Measurements from ENCODE around the gene HTR2B. TPM values are rescaled to one million over a fixed set of nuclear protein-coding genes. Genes with fewer than 3 reads are reported as not detected.

Gene HTR2B
- total and polyA plus RNA-seq, 2 of the 13 experiments (the other 11 are each of a cell fraction or from before 2014, with no cell fraction given): 0.08 TPM; not detected in 1

DNA sequence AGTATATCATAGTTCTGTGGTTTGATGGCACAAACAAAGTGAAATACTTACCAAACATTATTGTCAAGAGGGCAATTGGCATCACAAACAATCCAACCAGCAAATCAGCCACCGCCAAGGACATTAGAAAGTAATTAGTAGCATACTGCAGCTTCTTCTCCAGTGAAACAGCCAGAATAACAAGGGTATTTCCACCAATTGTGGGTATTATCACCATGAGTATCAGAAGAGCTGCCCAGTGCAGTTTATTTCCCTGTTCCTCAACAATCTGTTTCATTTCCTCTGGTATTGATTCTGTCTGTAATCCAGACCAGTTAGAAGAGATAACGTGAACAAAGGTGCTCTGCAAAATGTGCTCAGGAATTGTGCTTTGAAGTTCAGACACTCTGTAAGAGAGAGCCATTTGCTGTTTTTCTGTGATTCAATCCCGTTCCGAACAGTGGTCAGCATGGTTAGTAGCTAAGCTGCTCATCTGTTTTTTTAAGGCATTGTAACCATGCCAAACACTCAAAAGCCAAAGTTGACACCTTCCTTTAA, 1.4 kb downstream of the HTR2B start (continued):
- TF ChIP-seq ZNF609 (CRISPR knock-in tag; IDR thresholded peaks at IDR 0.05; ENCODE audit: borderline replicate concordance): 0 out of 2 replicates have a peak, but pooled peaks have one; percentile 31
- TF ChIP-seq ZNF343 (CRISPR knock-in tag; IDR thresholded peaks at IDR 0.05): no peak
- no peak for TF ChIP-seq FOSL1 (CRISPR knock-in tag; IDR thresholded peaks at IDR 0.05; ENCODE audit: borderline replicate concordance)
- peak; percentile 33; the same call in 1 of the 2 replicates for TF ChIP-seq FOXP4 (CRISPR knock-in tag; IDR thresholded peaks at IDR 0.05)
- peak in 1 of 2 experiments; percentile 10; a peak in 1 of 4 replicates for TF ChIP-seq EP300 (IDR thresholded peaks at IDR 0.05; ENCODE audit: low read depth in 2 of 2, low read length in 2 of 2)
- no peak for TF ChIP-seq EP300 (CRISPR knock-in tag; IDR thresholded peaks at IDR 0.05; ENCODE audit: borderline replicate concordance)
- no peak for TF ChIP-seq ZNF414 (CRISPR knock-in tag; IDR thresholded peaks at IDR 0.05)
- no peak; the same call in 1 of the 2 replicates for TF ChIP-seq ETV5 (CRISPR knock-in tag; IDR thresholded peaks at IDR 0.05; ENCODE audit: borderline replicate concordance)
- no peak for TF ChIP-seq POLR2AphosphoS2 (IDR thresholded peaks at IDR 0.05; ENCODE audit: low read depth, low read length)
- TF ChIP-seq CBX1 (IDR thresholded peaks at IDR 0.05; ENCODE audit: low read depth): no peak
- TF ChIP-seq PTBP1 (IDR thresholded peaks at IDR 0.05; ENCODE audit: low read depth, low read length, poor library complexity, severe bottlenecking): no peak
- TF ChIP-seq, protein P1, sequence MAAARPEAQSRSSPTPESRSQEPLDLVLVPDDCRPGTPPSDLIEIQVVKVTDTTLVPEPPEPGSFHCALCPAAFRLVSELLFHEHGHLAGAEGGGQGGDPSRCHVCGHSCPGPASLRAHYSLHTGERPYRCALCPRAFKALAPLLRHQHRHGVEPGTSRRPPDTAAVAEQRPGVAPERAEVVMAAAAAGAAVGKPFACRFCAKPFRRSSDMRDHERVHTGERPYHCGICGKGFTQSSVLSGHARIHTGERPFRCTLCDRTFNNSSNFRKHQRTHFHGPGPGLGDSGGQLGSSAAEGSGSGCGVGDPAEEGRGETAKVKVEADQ (CRISPR knock-in tag; IDR thresholded peaks at IDR 0.05; ENCODE audit: borderline replicate concordance): no peak
- no peak for TF ChIP-seq FUBP1 (CRISPR knock-in tag; IDR thresholded peaks at IDR 0.05; ENCODE audit: borderline replicate concordance)
- TF ChIP-seq TBX3 (IDR thresholded peaks at IDR 0.05; ENCODE audit: borderline replicate concordance): no peak
- TF ChIP-seq MEF2D (CRISPR knock-in tag; IDR thresholded peaks at IDR 0.05): no peak
- TF ChIP-seq BCL6 (CRISPR knock-in tag; IDR thresholded peaks at IDR 0.05): peak; percentile 73; the same call in 1 of the 2 replicates

Measured in HepG2 (cell line).